Natural killer cell (primary cell): ENCODE results near the gene TMEM232. TPM values are rescaled to one million over a fixed set of nuclear protein-coding genes. Genes with fewer than 3 reads are reported as not detected.

Experiments used
- ATAC-seq, 3 donors: fragments of 150-1000 bp in 2 of 3; fragments of 200-7000 bp in 1 of 3; cut with Tn5 transposase; 1 replicate in 1 of 3; 2 replicates in 2 of 3; pipeline ENCODE4 v1.10.0; 2021; ENCODE audit warnings: mild to moderate bottlenecking in 2 of 3, moderate library complexity in 2 of 3
- DNase-seq, 2 donors: peaks; one replicate each; pipeline versions ENCODE4 v3.0.0 to v3.0.0-alpha.2; 2013 to 2021; ENCODE audit warnings: mixed read lengths in 1 of 2
- H3K27ac ChIP-seq: one replicate; pipeline ENCODE4 v1.5.1; 2013; ENCODE audit warnings: mild to moderate bottlenecking, low read length
- H3K27me3 ChIP-seq: one replicate; pipeline ENCODE4 v1.6.1; 2013; ENCODE audit warnings: low read length; ENCODE audit not compliant: control insufficient read depth, insufficient read depth
- H3K36me3 ChIP-seq: one replicate; pipeline ENCODE4 v1.6.1; 2013; ENCODE audit warnings: low read length; ENCODE audit not compliant: control insufficient read depth, insufficient read depth
- H3K4me1 ChIP-seq: one replicate; pipeline ENCODE4 v1.6.1; 2013; ENCODE audit warnings: low read length; ENCODE audit not compliant: control insufficient read depth, insufficient read depth
- H3K4me3 ChIP-seq: one replicate; pipeline ENCODE4 v1.5.1; 2013; ENCODE audit warnings: low read length
- H3K9me3 ChIP-seq: one replicate; pipeline ENCODE4 v1.6.1; 2013; ENCODE audit warnings: low read length; ENCODE audit not compliant: control insufficient read depth, insufficient read depth
- H3K27ac Mint-ChIP-seq, 2 donors: one replicate each; pipeline ENCODE4 v1.8.0; 2022; ENCODE audit warnings: mild to moderate bottlenecking in 2 of 2, mixed read lengths in 2 of 2, moderate library complexity in 1 of 2
- H3K27me3 Mint-ChIP-seq, 2 donors: one replicate each; pipeline ENCODE4 v1.8.0; 2022; ENCODE audit warnings: low read depth in 2 of 2, mixed read lengths in 2 of 2
- H3K36me3 Mint-ChIP-seq: one replicate; pipeline ENCODE4 v1.8.0; 2022; ENCODE audit warnings: mixed read lengths
- H3K4me1 Mint-ChIP-seq, 2 donors: one replicate each; pipeline ENCODE4 v1.8.0; 2022; ENCODE audit warnings: mixed read lengths in 2 of 2
- H3K4me3 Mint-ChIP-seq: one replicate; pipeline ENCODE4 v1.8.0; 2022; ENCODE audit warnings: mild to moderate bottlenecking, moderate library complexity, mixed read lengths
- H3K9me3 Mint-ChIP-seq, 2 donors: one replicate each; pipeline ENCODE4 v1.8.0; 2022; ENCODE audit warnings: mixed read lengths in 2 of 2
- WGBS: methylation state at CpG from one replicate; pipeline ENCODE4 v1.1.7; 2013; ENCODE audit warnings: missing lambda C conversion rate; ENCODE audit not compliant: insufficient coverage; 5-methylcytosine and 5-hydroxymethylcytosine counted together
- intact Hi-C: fragments of 100-400 bp; cut with micrococcal nuclease; formaldehyde crosslinking; loops from one replicate; pipeline ENCODE4 v1.14.2; 2022
- total RNA-seq, 4 donors: library from RNA; stranded (reverse); fragments of 120-200 nt in 1 of 4; gene quantifications; one replicate each; pipeline versions ENCODE4 v1.2.3 to v1.2.4, GENCODE V29; 2013 to 2022
- TF ChIP-seq, protein P1 (sequence below): fragments of 200-600 bp; IDR thresholded peaks from one replicate; pipeline ENCODE4 v1.8.0; 2022; ENCODE audit warnings: antibody characterized with exemption

TMEM232 gene
- total RNA-seq, 3 donors from 2014 or later (not counting 1 experiment from before 2014, with no cell fraction given), result 0.45 to 3.0 (median 0.66) TPM

GRCh38 chr5:110630350-110630749 is 96.1 kb downstream of the TMEM232 start:
- no peaks in the 10 kb centered on the region for H3K4me1 Mint-ChIP-seq
- ATAC-seq (no peak), DNase-seq (no peak)
- H3K27ac ChIP-seq, result no peak overlapping the region
- H3K4me1 ChIP-seq, result no peaks in the 10 kb centered on the region
- peaks cover 3% of the 10 kb centered on the region for H3K9me3 ChIP-seq
- TF ChIP-seq, protein P1, sequence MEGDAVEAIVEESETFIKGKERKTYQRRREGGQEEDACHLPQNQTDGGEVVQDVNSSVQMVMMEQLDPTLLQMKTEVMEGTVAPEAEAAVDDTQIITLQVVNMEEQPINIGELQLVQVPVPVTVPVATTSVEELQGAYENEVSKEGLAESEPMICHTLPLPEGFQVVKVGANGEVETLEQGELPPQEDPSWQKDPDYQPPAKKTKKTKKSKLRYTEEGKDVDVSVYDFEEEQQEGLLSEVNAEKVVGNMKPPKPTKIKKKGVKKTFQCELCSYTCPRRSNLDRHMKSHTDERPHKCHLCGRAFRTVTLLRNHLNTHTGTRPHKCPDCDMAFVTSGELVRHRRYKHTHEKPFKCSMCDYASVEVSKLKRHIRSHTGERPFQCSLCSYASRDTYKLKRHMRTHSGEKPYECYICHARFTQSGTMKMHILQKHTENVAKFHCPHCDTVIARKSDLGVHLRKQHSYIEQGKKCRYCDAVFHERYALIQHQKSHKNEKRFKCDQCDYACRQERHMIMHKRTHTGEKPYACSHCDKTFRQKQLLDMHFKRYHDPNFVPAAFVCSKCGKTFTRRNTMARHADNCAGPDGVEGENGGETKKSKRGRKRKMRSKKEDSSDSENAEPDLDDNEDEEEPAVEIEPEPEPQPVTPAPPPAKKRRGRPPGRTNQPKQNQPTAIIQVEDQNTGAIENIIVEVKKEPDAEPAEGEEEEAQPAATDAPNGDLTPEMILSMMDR, result no peak
- no peak overlapping the region for H3K27ac Mint-ChIP-seq
- intact Hi-C loops, result no loop called here
- no peak overlapping the region for H3K4me3 ChIP-seq
- no peaks in the 10 kb centered on the region for H3K36me3 ChIP-seq
- no peak overlapping the region for H3K4me3 Mint-ChIP-seq
- no peaks in the 10 kb centered on the region for H3K9me3 Mint-ChIP-seq
- no peaks in the 10 kb centered on the region for H3K36me3 Mint-ChIP-seq
- no peaks in the 10 kb centered on the region for H3K27me3 Mint-ChIP-seq
- H3K27me3 ChIP-seq, result no peaks in the 10 kb centered on the region
- WGBS, result 100% methylated on average over 1 of the region's 4 CpGs

DNA sequence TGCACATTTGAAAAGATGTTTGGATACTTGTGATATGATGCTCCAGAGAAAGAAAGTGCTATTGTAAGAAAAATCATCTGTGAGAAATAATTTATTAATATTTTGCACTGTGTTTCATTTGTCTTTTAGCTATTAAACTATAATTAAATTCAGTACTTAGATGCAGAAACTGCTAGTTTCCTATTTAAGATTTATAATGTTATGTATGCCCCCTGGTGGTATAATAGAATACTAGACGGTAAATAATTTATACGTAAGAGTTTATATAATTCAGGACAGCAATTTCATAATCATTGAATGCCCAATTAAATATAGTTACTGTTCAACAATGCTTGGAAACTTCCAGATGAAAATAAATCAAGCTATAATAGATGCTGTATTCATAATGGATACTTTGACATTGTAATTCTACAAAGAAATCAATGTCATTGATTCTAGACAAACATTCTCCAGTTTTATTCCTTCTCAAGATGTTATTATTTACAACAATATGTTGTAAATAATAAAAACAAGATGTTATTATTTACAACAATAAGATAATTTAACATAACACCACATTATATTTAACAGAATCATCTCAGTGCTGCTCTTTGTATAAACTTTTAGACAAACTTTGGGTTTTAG is 101.0 kb downstream of the TMEM232 start:
- H3K36me3 Mint-ChIP-seq, result no peaks in the 10 kb centered on the region
- Histone ChIP-seq H3K4me1 (no peaks in the 10 kb centered on the region), H3K9me3 (no peaks in the 10 kb centered on the region), H3K27ac (no peak overlapping the region), H3K27me3 (no peaks in the 10 kb centered on the region), H3K36me3 (no peaks in the 10 kb centered on the region), H3K4me3 (no peak overlapping the region)
- TF ChIP-seq, protein P1, result peak; percentile 60
- intact Hi-C loops, result no loop called here
- peaks cover 1 to 2% of the 10 kb centered on the region in 2 donors for H3K9me3 Mint-ChIP-seq
- no peaks in the 10 kb centered on the region for H3K4me1 Mint-ChIP-seq
- H3K27me3 Mint-ChIP-seq, result no peaks in the 10 kb centered on the region
- no peak for ATAC-seq
- no peak overlapping the region for H3K4me3 Mint-ChIP-seq
- WGBS, result no CpG with 5 or more reads among the region's 2 CpGs
- peak in 1 of 2 donors; percentile 39 for DNase-seq
- no peak overlapping the region for H3K27ac Mint-ChIP-seq

DNA sequence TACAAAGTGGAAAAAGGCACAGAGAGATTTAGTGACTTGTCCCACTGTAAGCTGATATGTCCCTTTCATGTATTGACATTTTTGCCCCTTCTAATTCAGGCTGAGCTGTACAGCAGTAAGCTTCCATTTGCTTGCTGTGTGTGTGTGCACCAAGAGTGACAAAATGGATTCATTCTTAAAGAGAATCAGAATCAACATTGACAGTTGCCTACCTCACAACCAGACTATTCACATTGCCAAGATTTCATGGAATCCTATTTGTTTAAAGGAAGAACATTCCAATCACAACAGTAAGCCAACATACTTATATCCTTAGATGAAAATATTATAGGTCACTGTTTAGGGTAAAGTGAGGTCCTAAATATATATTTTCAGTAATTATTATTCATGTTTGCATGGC is 102.6 kb downstream of the TMEM232 start:
- H3K4me1 ChIP-seq, result no peaks in the 10 kb centered on the region

More for the DNA sequence above, 102.6 kb downstream of the TMEM232 start:
- no peak overlapping the region for H3K27ac Mint-ChIP-seq
- DNase-seq, result no peak
- no peak overlapping the region for H3K4me3 ChIP-seq
- H3K4me1 Mint-ChIP-seq, result no peaks in the 10 kb centered on the region
- H3K36me3 Mint-ChIP-seq, result no peaks in the 10 kb centered on the region
- H3K27me3 Mint-ChIP-seq, result no peaks in the 10 kb centered on the region
- ATAC-seq, result no peak
- H3K27ac ChIP-seq, result no peak overlapping the region
- no peaks in the 10 kb centered on the region for H3K36me3 ChIP-seq
- H3K9me3 ChIP-seq, result no peaks in the 10 kb centered on the region
- no peak overlapping the region for H3K4me3 Mint-ChIP-seq
- peaks cover 2 to 4% of the 10 kb centered on the region in 2 donors for H3K9me3 Mint-ChIP-seq
- no peaks in the 10 kb centered on the region for H3K27me3 ChIP-seq
- intact Hi-C loops, result no loop called here
- TF ChIP-seq, protein P1, result no peak
